Spinal cord (tissue), 10 donors: ENCODE results near the gene DCXR. TPM values are rescaled to one million over a fixed set of nuclear protein-coding genes. Genes with fewer than 3 reads are reported as not detected.
A peak's percentile ranks its signal among the peaks of the same experiment; 100 is the strongest.

Experiments
- DNase-seq, 6 donors: peaks; one replicate each; pipeline versions ENCODE4 v3.0.0 to v3.0.0-alpha.2; 2013 to 2015; ENCODE audit warnings: low spot score in 6 of 6, low read depth in 4 of 6
- H3K27ac ChIP-seq: one replicate; pipeline ENCODE4 v1.5.1; 2013; ENCODE audit warnings: low read depth, low read length, control low read depth
- H3K27me3 ChIP-seq: one replicate; pipeline ENCODE4 v1.6.1; 2013; ENCODE audit warnings: low read length; ENCODE audit not compliant: control insufficient read depth, insufficient read depth
- H3K36me3 ChIP-seq: one replicate; pipeline ENCODE4 v1.6.1; 2013; ENCODE audit warnings: low read length; ENCODE audit not compliant: control insufficient read depth, insufficient read depth
- H3K4me1 ChIP-seq: one replicate; pipeline ENCODE4 v1.6.1; 2013; ENCODE audit warnings: low read length; ENCODE audit not compliant: control insufficient read depth, insufficient read depth
- H3K4me3 ChIP-seq: one replicate; pipeline ENCODE4 v1.5.1; 2013; ENCODE audit warnings: low read depth, low read length, control low read depth
- H3K9me3 ChIP-seq: one replicate; pipeline ENCODE4 v1.6.1; 2013; ENCODE audit warnings: low read length; ENCODE audit not compliant: control insufficient read depth, insufficient read depth
- WGBS: methylation state at CpG from one replicate; pipeline ENCODE4 v1.1.5; 2013; ENCODE audit warnings: missing lambda C conversion rate; ENCODE audit not compliant: insufficient coverage; 5-methylcytosine and 5-hydroxymethylcytosine counted together
- polyA plus RNA-seq, 2 donors: library from polyadenylated mRNA; unstranded; fragments of 120-200 nt; gene quantifications; one replicate each; pipeline ENCODE4 v1.2.1, GENCODE V29; 2013; ENCODE audit not compliant: insufficient read length in 2 of 2
- total RNA-seq, 2 donors: library from RNA; depleted of rRNA in 1 of 2; stranded (reverse); fragments of 120-200 nt in 1 of 2; fragments of >200 nt in 1 of 2; gene quantifications; one replicate each; pipeline versions ENCODE4 v1.2.3 to v1.2.4, GENCODE V29; 2013 to 2014
- donor health status: healthy.

Gene DCXR
- total and polyA plus RNA-seq, 4 donors: 44.3 to 145 (median 119) TPM

DNA sequence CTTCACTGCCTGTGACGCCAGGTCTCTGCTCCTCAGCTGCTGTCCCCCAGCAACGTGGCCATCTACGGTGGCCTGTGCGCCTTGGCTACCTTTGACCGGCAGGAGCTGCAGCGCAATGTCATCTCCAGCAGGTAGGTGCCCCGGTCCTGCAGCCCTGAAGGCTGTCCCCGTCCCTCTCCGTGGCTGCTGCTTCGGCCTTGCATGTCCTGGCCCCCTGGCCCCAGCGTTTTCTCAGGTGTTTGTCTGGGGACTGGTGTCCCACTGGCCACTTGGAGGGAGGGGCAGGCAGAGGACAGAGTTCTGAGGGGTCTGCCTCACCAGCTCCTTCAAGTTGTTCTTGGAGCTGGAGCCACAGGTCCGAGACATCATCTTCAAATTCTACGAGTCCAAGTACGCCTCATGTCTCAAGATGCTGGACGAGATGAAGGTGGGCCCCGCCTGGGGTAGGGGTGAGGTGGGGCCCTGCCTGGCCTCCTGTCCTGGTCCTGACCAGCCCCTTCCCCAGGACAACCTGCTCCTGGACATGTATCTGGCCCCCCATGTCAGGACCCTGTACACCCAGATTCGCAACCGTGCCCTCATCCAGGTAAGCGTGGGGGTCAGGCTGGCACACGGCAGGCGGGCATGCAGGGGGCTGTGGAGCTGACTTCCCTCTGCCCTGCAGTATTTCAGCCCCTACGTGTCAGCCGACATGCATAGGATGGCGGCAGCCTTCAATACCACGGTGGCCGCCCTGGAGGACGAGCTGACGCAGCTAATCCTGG is 18.6 kb upstream of the DCXR start:
- no peak for DNase-seq
- peaks cover 83% of the 10 kb centered on the region for H3K36me3 ChIP-seq
- H3K27me3 ChIP-seq: no peaks in the 10 kb centered on the region
- WGBS: 92% methylated on average over 27 of the region's 28 CpGs
- H3K9me3 ChIP-seq: no peaks in the 10 kb centered on the region
- no peak overlapping the region for H3K27ac ChIP-seq
- H3K4me1 ChIP-seq: peaks cover 26% of the 10 kb centered on the region
- H3K4me3 ChIP-seq: no peak overlapping the region

DNA sequence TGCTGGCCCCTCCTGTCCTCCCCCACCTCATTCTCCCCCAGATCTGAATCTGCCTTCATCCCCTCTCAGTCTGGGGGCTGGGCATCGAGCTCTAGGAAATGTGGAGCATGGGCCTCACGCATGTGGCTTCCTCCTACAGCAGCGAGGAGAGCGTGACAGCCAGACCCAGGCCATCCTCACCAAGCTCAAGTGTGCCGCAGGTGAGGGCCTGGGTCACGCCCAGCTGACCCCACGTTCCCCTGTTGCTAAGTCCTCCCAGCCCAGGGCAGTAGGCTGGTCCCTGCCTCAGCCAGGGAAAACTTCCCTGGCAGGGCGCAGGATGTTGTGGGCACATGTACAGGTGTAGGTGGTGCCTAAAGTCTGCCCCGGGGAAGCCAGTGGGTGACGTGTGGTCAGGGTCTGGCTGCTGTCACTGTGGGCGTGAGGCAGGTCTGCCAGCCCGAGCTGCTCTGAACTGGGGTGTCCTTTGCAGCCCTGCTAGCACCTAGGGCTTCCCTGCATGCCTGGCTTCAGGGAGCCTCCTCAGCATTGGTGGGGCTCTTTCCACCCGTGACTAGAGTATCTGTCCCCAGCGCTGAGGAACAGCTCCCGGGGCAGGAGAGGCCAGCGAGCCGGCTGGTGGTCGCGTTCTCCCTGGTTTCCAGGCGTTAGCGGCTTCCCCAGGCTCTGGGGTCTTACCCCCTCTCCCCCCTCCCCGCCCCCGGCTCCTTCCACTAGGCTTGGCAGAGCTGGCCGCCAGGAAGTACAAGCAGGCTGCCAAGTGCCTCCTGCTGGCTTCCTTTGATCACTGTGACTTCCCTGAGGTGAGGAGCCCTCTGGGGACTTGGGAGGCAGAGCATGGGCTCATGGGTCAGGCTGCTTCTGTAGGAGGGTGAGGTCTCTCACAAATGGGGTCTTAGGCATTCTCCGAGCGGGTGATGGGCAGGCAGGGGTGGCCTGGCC is 17.8 kb upstream of the DCXR start:
- peaks cover 80% of the 10 kb centered on the region for H3K36me3 ChIP-seq
- H3K4me1 ChIP-seq: peaks cover 35% of the 10 kb centered on the region
- no peaks in the 10 kb centered on the region for H3K27me3 ChIP-seq
- H3K27ac ChIP-seq: no peak overlapping the region
- WGBS: 80% methylated on average over 23 of the region's 26 CpGs
- no peak overlapping the region for H3K4me3 ChIP-seq
- no peak for DNase-seq
- no peaks in the 10 kb centered on the region for H3K9me3 ChIP-seq

DNA sequence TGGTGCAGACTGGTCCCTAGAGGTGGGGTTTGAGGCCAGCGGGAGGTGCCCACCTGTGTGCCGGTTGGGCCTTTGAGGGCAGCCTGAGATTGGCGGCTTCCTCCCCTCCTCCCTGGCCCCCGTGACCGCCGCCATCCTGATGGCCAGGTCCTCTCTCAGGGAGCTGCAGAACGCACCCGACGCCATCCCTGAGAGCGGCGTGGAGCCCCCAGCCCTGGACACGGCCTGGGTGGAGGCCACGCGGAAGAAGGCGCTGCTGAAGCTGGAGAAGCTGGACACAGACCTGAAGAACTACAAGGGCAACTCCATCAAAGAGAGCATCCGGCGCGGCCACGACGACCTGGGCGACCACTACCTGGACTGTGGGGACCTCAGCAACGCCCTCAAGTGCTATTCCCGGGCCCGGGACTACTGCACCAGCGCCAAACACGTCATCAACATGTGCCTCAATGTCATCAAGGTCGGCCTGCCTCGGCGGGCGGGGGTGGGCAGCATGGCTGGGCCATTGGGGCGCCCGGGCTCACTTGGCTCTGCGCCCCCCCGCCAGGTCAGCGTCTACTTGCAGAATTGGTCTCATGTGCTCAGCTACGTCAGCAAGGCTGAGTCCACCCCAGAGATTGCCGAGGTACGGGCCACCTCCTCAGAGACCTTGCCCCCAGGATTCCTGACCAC is 17.0 kb upstream of the DCXR start:
- peaks cover 43% of the 10 kb centered on the region for H3K4me1 ChIP-seq
- H3K4me3 ChIP-seq: no peak overlapping the region
- no peak overlapping the region for H3K27ac ChIP-seq
- peaks cover 80% of the 10 kb centered on the region for H3K36me3 ChIP-seq
- DNase-seq: no peak
- 95% methylated on average over 38 of the region's 38 CpGs for WGBS
- no peaks in the 10 kb centered on the region for H3K9me3 ChIP-seq
- no peaks in the 10 kb centered on the region for H3K27me3 ChIP-seq

DNA sequence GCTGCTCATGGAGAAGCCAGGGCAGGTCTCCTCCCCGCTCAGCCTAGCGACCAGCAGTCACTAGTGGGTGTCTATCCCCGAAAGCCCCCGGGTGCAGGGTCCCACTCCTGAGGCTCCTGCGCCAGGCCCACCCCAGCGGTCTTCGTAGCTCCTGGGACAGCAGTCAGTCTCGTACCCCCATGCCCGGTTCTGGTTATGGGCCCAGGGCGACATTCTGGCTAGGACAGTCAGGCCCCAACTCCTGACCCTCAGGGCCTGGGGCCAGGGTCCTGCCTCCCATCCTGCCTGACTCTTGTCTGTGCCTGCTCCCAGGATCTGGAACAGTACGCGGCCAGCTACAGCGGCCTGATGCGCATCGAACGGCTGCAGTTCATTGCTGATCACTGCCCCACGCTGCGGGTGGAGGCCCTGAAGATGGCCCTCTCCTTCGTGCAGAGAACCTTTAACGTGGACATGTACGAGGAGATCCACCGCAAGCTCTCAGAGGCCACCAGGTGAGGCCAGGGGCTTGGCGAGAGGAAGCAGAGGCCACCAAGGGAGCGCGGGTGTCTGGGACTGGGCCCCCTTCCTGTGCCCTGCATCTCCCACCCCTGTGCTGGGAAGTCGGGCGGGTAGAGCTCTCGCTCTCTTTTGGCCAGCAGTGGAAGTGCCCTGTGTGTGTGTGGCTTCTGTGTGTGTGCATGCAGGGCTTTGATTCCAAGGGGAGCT is 16.2 kb upstream of the DCXR start:
- no peak overlapping the region for H3K4me3 ChIP-seq
- no peak for DNase-seq
- WGBS: 93% methylated on average over 25 of the region's 28 CpGs

DNA sequence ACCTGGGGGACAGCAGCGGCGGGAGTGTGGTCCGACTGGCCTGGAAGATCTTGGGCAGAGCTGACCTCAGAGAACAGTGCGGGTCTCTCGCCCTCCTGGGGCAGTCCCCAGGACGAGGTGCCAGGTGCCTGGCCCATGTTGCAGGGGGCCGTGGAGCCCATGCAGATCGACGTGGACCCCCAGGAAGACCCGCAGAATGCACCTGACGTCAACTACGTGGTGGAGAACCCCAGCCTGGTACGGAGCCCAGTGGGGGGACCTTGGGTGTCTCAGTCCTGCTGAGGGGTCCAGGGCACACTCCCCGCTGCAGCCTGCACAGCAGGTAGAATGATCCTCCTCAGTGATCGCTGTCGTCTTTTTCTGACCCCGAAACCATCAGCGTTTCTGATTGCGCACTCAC is 15.6 kb upstream of the DCXR start:
- H3K9me3 ChIP-seq: no peaks in the 10 kb centered on the region
- peaks cover 80% of the 10 kb centered on the region for H3K36me3 ChIP-seq
- 91% methylated on average over 19 of the region's 19 CpGs for WGBS
- no peak overlapping the region for H3K27ac ChIP-seq
- peak overlapping the region; percentile 58 for H3K4me3 ChIP-seq
- DNase-seq: no peak
- H3K4me1 ChIP-seq: peaks cover 43% of the 10 kb centered on the region
- H3K27me3 ChIP-seq: no peaks in the 10 kb centered on the region

More for the DNA sequence above, 16.2 kb upstream of the DCXR start:
- no peaks in the 10 kb centered on the region for H3K27me3 ChIP-seq
- peaks cover 80% of the 10 kb centered on the region for H3K36me3 ChIP-seq
- H3K9me3 ChIP-seq: no peaks in the 10 kb centered on the region
- peaks cover 43% of the 10 kb centered on the region for H3K4me1 ChIP-seq
- H3K27ac ChIP-seq: no peak overlapping the region

DNA sequence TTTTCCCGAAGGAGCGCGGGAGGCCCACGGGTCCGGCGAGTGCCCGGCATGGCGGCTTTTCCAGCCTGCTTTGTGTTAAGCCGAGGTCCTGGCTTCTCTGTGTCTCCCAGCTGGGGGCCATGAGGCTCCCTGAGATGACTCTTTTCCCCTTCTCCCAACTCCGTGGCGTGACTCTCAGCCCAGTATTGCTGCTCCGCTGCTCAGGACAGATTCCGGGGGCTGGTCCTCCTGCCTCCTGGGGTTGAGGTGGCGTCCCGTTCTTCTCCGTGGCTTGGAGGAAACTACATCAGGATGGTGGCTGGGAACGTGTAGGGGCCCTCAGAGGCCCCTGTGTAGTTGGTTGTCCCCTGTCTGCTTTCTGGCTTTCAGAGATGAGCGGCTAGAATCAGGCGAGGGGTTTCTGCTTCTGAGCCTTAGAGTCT is 15.2 kb upstream of the DCXR start:
- H3K4me3 ChIP-seq: peak overlapping the region; percentile 58
- peaks cover 80% of the 10 kb centered on the region for H3K36me3 ChIP-seq
- H3K9me3 ChIP-seq: no peaks in the 10 kb centered on the region
- no peak overlapping the region for H3K27ac ChIP-seq
- H3K4me1 ChIP-seq: peaks cover 43% of the 10 kb centered on the region
- DNase-seq: no peak
- 33% methylated on average over 17 of the region's 19 CpGs for WGBS
- H3K27me3 ChIP-seq: no peaks in the 10 kb centered on the region

DNA sequence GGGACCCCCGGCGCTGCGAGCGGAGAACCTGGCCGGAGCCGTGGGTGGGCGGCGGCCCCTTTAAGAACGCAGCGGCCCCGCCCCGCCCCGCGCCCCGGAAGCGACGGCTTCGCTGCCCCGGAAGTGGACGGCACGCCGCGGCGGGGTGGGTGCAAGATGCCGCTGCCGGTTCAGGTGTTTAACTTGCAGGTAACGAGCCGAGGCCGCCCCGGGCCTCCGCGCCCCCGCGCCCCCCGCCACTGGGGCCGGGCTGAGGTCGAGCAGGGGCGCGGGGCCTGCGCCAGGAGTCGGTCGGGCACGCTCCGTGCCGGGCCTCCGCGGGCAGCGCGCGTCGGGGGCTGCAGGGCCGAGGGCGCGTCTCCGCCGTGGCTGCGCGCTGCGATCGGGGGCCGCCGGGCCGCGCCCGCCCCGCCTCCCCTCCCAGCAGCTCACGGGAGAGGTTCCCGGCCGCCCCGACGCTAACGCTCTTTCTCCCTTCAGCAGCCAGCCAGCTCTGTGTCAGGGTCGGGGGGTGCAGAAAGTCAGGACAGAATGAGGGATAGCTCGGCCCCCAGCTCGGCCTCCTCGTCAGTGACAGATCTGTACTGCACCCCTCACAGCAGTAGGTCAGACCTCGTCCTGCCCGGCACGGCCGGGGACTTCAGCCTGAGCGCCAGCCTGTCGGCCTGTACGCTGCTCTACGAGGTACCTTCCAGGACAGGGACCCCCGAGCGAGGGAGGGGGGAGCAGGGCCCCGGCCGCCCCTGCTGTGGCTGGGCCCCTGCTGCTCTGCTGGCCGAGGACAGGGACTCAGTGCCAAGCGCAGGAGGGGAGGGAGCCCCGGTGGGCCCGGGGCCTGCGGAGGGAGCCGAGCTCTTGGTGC is 14.5 kb upstream of the DCXR start, which contains the start of the genes GPS1 and RFNG:
GPS1 (plus strand) TSS at position 123 of the 862 bp plus-strand sequence; CDS start at position 157, 34 bp downstream.
RFNG (minus strand) TSS at position 36 of the 862 bp plus-strand sequence. CDS start 45 bp downstream, outside the sequence.
- WGBS: under 1% methylated on average over 94 of the region's 94 CpGs
- Histone ChIP-seq H3K36me3 (peaks cover 80% of the 10 kb centered on the region), H3K27ac (no peak within 1 kb of the TSS), H3K27me3 (no peaks in the 10 kb centered on the region), H3K4me1 (peaks cover 43% of the 10 kb centered on the region), H3K9me3 (no peaks in the 10 kb centered on the region), H3K4me3 (peak within 1 kb of the TSS; percentile 58)
- peak in 4 of 6 donors; percentile 51 to 88 (median 72) for DNase-seq

DNA sequence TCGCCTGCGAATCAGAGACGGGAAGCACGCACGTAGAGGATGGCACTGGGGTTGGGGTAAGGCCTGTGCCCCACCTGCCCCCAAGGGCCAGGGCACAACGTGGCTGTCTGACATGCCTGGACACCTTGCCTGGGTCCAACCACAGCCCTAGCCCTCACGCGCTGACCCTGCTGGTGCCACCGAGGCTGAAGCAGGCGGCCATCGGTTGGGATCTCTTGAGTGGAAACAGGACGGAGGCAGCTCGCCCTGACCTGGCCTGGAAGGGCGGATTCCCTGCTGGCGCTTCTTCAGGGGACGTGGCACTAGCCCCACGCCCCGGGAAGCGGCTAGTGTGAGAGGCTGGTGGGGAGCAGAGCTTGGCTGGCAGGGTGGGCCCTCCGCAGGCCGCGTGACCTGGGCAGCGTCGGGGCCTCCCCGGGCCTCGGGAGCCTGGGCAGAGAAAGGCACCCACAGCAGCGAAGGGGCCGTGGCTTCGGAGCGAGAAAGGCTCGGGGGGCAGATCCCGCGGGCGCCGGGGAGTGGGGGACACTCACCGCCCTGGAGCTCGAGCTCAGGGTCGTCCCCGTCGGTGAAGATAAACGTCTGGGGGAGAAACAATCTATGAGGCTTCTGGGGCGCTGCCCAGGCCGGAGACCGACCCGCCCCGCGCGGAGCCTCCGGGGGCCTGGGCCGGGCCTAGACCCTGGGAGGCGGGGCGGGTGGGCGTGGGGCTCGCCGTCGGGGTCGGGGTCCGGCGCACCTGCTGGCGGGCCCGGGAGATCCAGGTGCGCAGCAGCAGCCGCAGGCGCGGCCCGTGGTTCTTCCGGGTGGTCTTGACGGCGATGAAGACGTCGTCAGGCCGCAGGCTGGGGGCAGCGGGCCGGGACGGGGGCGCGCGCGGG is 13.5 kb upstream of the DCXR start:
- Histone ChIP-seq H3K27me3 (no peaks in the 10 kb centered on the region), H3K36me3 (peaks cover 78% of the 10 kb centered on the region), H3K4me1 (peaks cover 43% of the 10 kb centered on the region), H3K27ac (no peak overlapping the region), H3K9me3 (no peaks in the 10 kb centered on the region), H3K4me3 (peak overlapping the region; percentile 51)
- peak in 1 of 6 donors; percentile 14 for DNase-seq
- WGBS: 14% methylated on average over 79 of the region's 79 CpGs
